Activated CD4-positive, CD25-positive, alpha-beta regulatory T cell (primary cell): ENCODE measurements around the gene TECPR2.

Experiments used
- DNase-seq, 4 experiments: peaks; one replicate each; lab custom pipeline; 2025; lab: John Stamatoyannopoulos, UW

TECPR2 gene

GRCh38 chr14:102426796-102427195 is 64.1 kb downstream of the TECPR2 start:
- DNase-seq = no peak

GRCh38 chr14:102427642-102428041 is 64.9 kb downstream of the TECPR2 start:
- DNase-seq = no peak

GRCh38 chr14:102430212-102430908 is 67.6 kb downstream of the TECPR2 start:
- DNase-seq = no peak

DNA sequence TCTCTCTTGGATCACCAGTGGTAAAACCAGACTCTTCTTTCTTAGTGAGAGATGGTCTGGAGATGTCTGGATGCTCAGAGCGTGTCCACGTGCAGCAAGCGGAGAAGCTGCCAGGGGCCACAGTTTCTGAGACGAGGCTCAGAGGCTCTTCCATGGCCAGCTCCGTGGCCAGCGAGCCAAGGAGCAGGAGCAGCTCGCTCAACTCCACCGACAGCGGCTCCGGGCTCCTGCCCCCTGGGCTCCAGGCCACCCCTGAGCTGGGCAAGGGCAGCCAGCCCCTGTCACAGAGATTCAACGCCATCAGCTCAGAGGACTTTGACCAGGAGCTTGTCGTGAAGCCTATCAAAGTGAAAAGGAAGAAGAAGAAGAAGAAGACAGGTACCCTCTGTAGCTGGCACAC is 69.0 kb downstream of the TECPR2 start:
- DNase-seq = no peak

- no peak for DNase-seq
Measured at GRCh38 chr14:102434647-102435175, 72.0 kb downstream of the TECPR2 start.

DNA sequence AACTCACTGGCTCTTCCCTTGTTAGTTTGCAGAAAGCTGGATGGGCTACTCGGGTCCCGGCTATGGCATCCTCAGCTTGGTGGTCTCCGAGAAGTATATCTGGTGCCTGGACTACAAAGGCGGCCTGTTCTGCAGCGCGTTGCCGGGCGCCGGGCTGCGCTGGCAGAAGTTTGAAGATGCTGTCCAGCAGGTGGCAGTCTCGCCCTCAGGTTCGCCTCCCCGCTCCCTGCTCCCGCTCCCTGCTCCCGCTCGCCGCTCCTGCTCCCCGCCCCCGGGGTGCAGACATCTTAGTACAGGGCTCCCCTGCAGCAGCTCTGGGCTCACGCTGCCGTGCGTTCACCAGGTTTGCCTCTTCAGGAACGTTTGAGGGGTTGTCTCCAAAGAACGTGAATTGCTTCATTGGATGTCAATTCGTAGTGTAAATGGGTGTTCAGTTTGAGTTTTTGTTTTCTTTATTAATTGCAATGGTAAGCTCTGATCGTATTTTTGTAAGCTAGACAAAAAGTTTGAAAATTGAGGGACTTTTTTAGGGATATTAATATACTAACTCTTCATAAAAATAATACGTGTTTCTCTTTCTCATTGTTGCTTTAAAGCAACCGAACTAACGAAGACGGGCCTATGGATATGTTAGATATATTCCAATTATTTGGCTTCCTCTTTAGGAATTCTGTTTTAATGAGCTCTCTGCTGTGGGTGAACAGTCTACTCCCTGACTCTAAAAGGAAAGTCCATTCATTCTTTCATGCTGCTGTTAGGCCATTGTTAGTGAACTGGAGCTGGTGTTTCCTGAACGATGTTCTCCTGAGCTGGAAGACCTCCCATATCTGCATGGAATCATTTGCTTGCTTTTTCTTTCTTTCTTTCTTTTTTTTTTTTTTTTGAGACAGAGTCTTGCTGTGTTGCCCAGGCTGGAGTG is 75.5 kb downstream of the TECPR2 start:
- DNase-seq = peak; percentile 18 to 29 (median 24)

DNA sequence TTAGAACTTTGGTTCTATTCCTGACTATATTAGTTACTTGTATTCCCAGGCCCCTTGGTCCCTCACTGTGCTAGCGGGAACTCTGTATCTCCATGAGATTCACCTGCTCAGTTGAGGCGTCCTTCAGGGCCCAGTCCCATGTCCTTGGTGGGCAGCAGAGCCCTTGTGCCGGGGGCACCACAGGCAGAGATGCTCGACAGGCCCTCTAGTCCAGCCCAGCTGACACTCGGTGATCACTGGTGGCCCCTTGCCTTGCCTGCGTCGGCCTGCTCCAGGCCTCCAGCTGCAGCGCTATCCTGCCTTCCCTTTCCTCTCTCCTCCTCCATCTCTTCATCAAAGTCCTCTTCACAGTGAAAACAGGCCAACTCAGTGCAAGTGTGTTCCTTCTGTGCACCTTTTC is 76.8 kb downstream of the TECPR2 start:
- no peak for DNase-seq

- DNase-seq = no peak
Measured at GRCh38 chr14:102440392-102440791, 77.7 kb downstream of the TECPR2 start.

DNA sequence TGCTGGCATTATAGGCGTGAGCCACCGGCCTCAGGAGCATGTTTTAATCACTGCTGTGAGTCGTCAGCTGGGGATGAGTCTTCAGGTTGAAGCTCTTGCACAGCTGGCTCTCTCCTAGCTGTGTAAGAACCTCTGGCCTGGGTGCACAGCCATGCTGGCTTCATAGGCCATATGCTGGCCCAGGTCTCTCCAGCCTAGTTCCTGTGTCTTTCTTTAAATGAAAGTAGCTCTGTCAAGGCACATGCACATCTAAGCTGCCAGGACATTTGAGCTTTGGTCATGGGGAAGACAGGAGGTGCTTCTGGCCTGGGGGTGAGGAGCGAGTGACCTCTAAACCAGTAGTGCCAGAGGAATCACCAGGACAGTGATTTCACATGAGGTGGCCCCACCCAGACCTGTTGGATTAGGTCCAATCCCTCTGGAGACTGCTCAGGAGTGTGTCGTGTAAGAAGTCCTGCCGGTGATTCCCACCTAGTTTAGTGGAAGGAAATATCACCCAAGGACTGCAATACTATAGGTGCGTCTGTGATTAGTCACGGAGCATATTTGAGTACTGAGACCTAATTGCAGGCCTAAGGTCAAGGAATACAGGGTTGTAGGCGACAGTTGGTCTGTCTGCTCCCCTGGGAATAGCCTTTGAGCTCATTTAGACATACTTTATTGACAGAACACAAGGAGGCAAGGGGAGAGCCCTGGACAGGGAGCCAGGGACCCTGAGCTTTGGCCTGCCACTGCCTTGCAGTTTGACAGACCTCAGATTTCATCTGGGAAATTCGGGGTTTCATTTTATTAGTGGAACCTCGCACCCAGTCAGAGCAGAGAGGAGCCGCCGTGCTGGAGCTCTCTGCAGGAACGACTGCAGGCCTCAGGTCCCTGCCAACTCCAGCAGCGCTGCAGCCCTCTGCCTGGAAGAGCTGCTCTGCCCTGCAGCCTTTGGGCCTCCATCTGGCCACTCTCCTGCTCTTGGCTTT is 79.8 kb downstream of the TECPR2 start:
- DNase-seq = no peak

GRCh38 chr14:102445066-102445465 is 82.3 kb downstream of the TECPR2 start:
- no peak for DNase-seq

DNA sequence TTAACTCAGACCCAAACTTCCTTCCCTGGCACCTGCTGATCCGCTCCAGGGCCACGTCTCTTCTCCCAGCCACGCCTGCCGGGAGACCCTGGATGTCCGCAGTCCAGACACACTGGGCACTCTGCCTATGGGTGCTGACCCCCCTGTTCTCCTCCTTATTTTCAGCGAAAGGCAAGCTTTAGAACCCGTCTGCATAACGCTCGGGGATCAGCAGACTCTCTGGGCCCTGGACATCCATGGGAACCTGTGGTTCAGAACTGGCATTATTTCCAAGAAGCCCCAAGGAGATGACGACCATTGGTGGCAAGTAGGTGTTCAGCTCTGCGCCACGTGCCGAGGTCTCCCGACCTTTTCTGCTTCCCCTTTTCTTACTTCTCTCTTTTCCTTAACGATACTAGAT is 82.9 kb downstream of the TECPR2 start:
- no peak for DNase-seq

GRCh38 chr14:102450206-102451063 is 87.7 kb downstream of the TECPR2 start:
- no peak for DNase-seq

GRCh38 chr14:102451064-102451352 is 88.3 kb downstream of the TECPR2 start:
- DNase-seq = no peak

DNA sequence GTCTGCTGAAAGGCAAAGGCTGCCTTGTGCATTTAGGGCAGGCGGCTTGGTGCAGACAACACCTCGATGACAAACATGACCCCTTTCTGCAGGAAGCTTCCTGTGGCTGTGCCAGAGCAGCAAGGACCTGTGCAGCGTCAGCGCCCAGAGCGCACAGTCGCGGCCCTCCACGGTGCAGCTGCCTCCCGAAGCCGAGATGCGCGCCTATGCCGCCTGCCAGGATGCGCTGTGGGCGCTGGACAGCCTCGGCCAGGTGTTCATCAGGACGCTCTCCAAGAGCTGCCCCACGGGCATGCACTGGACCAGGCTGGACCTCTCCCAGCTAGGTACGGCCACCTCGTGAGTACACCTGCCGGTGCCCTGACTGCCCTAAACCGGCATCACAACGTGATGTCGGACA is 89.6 kb downstream of the TECPR2 start:
- no peak for DNase-seq

DNA sequence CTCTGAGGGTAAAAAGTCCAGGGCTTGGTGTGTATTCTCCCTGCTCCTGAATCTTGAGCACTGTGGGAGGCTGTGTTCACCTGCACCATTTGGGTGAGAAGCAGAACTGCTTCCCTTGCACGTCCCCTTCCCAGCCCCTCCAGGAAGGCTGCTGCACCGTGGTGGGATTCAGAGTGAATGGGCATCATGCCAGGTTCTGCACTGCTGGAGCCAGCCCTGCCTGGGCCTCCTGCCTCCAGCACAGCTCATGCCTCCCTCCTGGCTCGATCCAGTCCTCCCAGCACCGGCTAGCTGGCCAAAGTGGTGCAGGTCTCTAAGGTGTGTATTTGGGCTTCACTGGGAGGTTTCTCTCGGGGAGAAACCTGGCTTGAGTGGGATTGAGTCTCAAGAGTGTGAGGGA is 92.0 kb downstream of the TECPR2 start:
- DNase-seq = no peak

- DNase-seq = no peak
Measured at GRCh38 chr14:102457509-102457908, 94.8 kb downstream of the TECPR2 start.

- DNase-seq = no peak
Measured at GRCh38 chr14:102461490-102462338, 99.0 kb downstream of the TECPR2 start.

- no peak for DNase-seq
Measured at GRCh38 chr14:102462391-102462790, 99.7 kb downstream of the TECPR2 start.

GRCh38 chr14:102464006-102464405 is 101.3 kb downstream of the TECPR2 start:
- DNase-seq = no peak

DNA sequence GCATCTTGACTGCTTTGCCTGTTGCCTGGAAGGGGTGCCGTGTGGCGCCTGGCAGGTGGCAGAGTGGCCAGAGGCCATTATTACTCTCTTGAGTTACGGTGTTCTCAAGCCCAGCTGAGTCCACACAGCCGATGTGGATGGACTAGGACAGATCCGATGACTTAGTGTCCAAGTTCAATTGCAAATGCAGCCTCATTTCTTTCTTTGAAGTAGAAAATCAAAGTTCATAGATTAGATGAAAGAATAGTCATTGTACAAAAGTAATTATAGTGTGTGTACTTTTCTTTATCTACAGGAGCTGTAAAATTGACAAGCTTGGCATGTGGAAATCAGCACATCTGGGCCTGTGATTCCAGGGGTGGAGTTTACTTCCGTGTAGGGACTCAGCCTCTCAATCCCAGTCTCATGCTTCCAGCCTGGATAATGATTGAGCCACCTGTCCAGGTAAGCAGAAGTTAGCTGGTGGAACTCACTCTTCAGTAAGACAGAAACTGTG is 102.2 kb downstream of the TECPR2 start:
- no peak for DNase-seq
